Osteocyte (in vitro differentiated cells): Measurements from ENCODE around the gene IVL. TPM values are rescaled to one million over a fixed set of nuclear protein-coding genes. Genes with fewer than 3 reads are reported as not detected.

ENCODE experiments used
- DNase-seq: peaks from one replicate; pipeline ENCODE4 v3.0.0; 2021; ENCODE audit warnings: mixed read lengths; ENCODE audit not compliant: unreplicated experiment; ENCODE audit errors: extremely low spot score
- H3K27ac Mint-ChIP-seq: one replicate; pipeline ENCODE4 v1.8.0; 2021; ENCODE audit warnings: mild to moderate bottlenecking, mixed read lengths; ENCODE audit not compliant: unreplicated experiment
- H3K27me3 Mint-ChIP-seq: one replicate; pipeline ENCODE4 v1.8.0; 2021; ENCODE audit warnings: mixed read lengths; ENCODE audit not compliant: unreplicated experiment
- H3K36me3 Mint-ChIP-seq: one replicate; pipeline ENCODE4 v1.8.0; 2021; ENCODE audit warnings: mixed read lengths; ENCODE audit not compliant: unreplicated experiment
- H3K4me1 Mint-ChIP-seq: one replicate; pipeline ENCODE4 v1.8.0; 2021; ENCODE audit warnings: mixed read lengths; ENCODE audit not compliant: unreplicated experiment
- H3K4me3 Mint-ChIP-seq: one replicate; pipeline ENCODE4 v1.8.0; 2021; ENCODE audit warnings: mild to moderate bottlenecking, moderate library complexity, mixed read lengths; ENCODE audit not compliant: unreplicated experiment
- H3K9me3 Mint-ChIP-seq: one replicate; pipeline ENCODE4 v1.8.0; 2021; ENCODE audit warnings: mixed read lengths; ENCODE audit not compliant: unreplicated experiment
- CTCF ChIP-seq: fragments of 200-600 bp; sonication (generic); IDR thresholded peaks from 2 replicates; pipeline ENCODE4 v1.5.0; 2021; ENCODE audit warnings: antibody characterized with exemption, mild to moderate bottlenecking, moderate library complexity
- total RNA-seq: library from RNA; stranded (reverse); gene quantifications from 2 replicates; pipeline ENCODE4 v1.2.1, GENCODE V29; 2021

Gene IVL
- total RNA-seq, 1 donor from 2014 or later = not detected

GRCh38 chr1:152880907-152881306 is 27.4 kb upstream of the IVL start:
- H3K4me3 Mint-ChIP-seq = no peak overlapping the region
- H3K27ac Mint-ChIP-seq = no peak overlapping the region
- no peak for DNase-seq
- no peaks in the 10 kb centered on the region for H3K36me3 Mint-ChIP-seq
- no peak for TF ChIP-seq CTCF
- H3K9me3 Mint-ChIP-seq = no peaks in the 10 kb centered on the region
- H3K4me1 Mint-ChIP-seq = no peaks in the 10 kb centered on the region
- H3K27me3 Mint-ChIP-seq = no peaks in the 10 kb centered on the region

GRCh38 chr1:152884085-152884484 is 24.3 kb upstream of the IVL start:
- H3K4me1 Mint-ChIP-seq = no peaks in the 10 kb centered on the region
- no peaks in the 10 kb centered on the region for H3K36me3 Mint-ChIP-seq
- H3K27me3 Mint-ChIP-seq = no peaks in the 10 kb centered on the region
- H3K4me3 Mint-ChIP-seq = no peak overlapping the region
- no peak for TF ChIP-seq CTCF
- DNase-seq = no peak
- H3K27ac Mint-ChIP-seq = no peak overlapping the region
- H3K9me3 Mint-ChIP-seq = no peaks in the 10 kb centered on the region

- Mint-ChIP-seq H3K4me3 (no peak overlapping the region), H3K4me1 (no peaks in the 10 kb centered on the region), H3K27ac (no peak overlapping the region), H3K27me3 (no peaks in the 10 kb centered on the region), H3K36me3 (no peaks in the 10 kb centered on the region), H3K9me3 (no peaks in the 10 kb centered on the region)
- no peak for TF ChIP-seq CTCF
- no peak for DNase-seq
Observed at GRCh38 chr1:152884506-152884905, 23.8 kb upstream of the IVL start.

DNA sequence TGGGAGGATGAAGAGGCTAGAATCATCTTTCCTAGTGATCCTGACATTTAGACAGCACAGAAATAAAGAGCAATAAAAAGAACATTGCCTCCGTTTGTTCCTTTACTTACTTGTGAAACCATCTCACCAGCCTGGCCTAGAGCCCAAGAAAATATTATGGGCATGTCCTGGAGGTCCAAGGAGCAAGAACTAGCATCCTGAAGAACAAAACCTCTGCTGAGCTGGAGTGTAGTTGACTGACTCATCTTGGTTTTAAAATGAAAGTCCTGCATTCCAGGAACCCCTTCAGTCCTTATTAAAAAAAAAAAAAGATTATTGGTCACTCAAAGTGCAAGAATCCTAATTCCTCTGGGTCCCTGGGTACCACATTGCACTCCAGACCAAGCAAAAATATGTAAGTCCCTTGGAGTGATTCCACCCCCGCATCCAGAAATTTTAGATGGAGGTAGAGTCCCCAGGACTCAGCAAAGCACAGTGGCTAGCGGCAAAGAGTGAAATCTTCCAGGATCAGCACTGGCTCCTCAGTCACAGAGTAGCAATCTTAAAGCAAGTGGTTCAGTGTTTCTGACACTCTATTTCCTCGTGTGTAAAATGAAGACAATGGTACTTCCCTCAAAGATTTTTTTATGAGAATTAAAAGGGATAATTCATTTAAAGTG is 23.3 kb upstream of the IVL start:
- TF ChIP-seq CTCF = no peak
- no peaks in the 10 kb centered on the region for H3K27me3 Mint-ChIP-seq
- no peak overlapping the region for H3K27ac Mint-ChIP-seq
- H3K4me3 Mint-ChIP-seq = no peak overlapping the region
- no peaks in the 10 kb centered on the region for H3K36me3 Mint-ChIP-seq
- H3K4me1 Mint-ChIP-seq = no peaks in the 10 kb centered on the region
- DNase-seq = no peak
- no peaks in the 10 kb centered on the region for H3K9me3 Mint-ChIP-seq

DNA sequence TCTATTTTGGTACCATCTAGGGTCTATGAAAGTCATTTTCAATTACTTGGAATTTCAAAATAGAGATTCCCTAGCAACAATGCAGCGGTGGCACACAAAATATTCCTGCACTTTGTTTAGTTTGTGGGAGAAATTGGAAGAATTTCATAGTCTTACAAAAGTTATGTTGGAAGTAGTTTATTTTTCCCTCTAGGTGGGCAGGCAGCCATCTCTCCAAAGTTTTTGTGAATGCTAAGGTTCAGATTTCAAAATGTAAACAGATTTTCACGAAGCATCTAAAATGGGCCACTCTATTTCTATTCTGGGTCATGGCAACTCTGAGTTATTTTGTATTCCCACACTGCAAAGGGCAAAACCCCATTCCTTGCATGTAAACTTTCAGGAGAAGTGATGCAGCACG is 22.3 kb upstream of the IVL start:
- H3K9me3 Mint-ChIP-seq = no peaks in the 10 kb centered on the region
- H3K27ac Mint-ChIP-seq = no peak overlapping the region
- no peaks in the 10 kb centered on the region for H3K36me3 Mint-ChIP-seq
- no peak for DNase-seq
- no peak overlapping the region for H3K4me3 Mint-ChIP-seq
- TF ChIP-seq CTCF = no peak
- no peaks in the 10 kb centered on the region for H3K4me1 Mint-ChIP-seq
- H3K27me3 Mint-ChIP-seq = no peaks in the 10 kb centered on the region
